ENCODE measurements around the gene TCEA2. TPM values are rescaled to one million over a fixed set of nuclear protein-coding genes. Genes with fewer than 3 reads are reported as not detected.

TCEA2 gene
- total RNA-seq, 1 donor: 32.6 TPM

- no peak for DNase-seq (ENCODE audit: low read depth in 2 of 3, low spot score in 2 of 3)
Observed at GRCh38 chr20:64035066-64035932, 27.7 kb upstream of the TCEA2 start.

- no peak for DNase-seq (ENCODE audit: low read depth in 2 of 3, low spot score in 2 of 3)
Observed at GRCh38 chr20:64035933-64036345, 27.1 kb upstream of the TCEA2 start, which contains the start of gene C20orf204. C20orf204 (plus strand) TSS chr20:64036182; CDS start chr20:64036324, 142 bp downstream.

- peak in 1 of 3 donors; percentile 62 for DNase-seq (ENCODE audit: low read depth in 2 of 3, low spot score in 2 of 3)
Observed at GRCh38 chr20:64036346-64037198, 26.4 kb upstream of the TCEA2 start.

GRCh38 chr20:64037199-64037497 is 25.9 kb upstream of the TCEA2 start:
- no peak for DNase-seq (ENCODE audit: low read depth in 2 of 3, low spot score in 2 of 3)

- DNase-seq (ENCODE audit: low read depth in 2 of 3, low spot score in 2 of 3): no peak
Observed at GRCh38 chr20:64037498-64038213, 25.3 kb upstream of the TCEA2 start.

- DNase-seq (ENCODE audit: low read depth in 2 of 3, low spot score in 2 of 3): no peak
Observed at GRCh38 chr20:64038224-64038564, 24.8 kb upstream of the TCEA2 start.

GRCh38 chr20:64038565-64039292 is 24.3 kb upstream of the TCEA2 start:
- DNase-seq (ENCODE audit: low read depth in 2 of 3, low spot score in 2 of 3): peak; percentile 53 to 73 (median 68)

GRCh38 chr20:64039293-64040160 is 23.5 kb upstream of the TCEA2 start:
- DNase-seq (ENCODE audit: low read depth in 2 of 3, low spot score in 2 of 3): no peak

GRCh38 chr20:64040231-64041039 is 22.6 kb upstream of the TCEA2 start:
- no peak for DNase-seq (ENCODE audit: low read depth in 2 of 3, low spot score in 2 of 3)

GRCh38 chr20:64041040-64041780 is 21.8 kb upstream of the TCEA2 start:
- DNase-seq (ENCODE audit: low read depth in 2 of 3, low spot score in 2 of 3): no peak

- no peak for DNase-seq (ENCODE audit: low read depth in 2 of 3, low spot score in 2 of 3)
Observed at GRCh38 chr20:64041781-64042053, 21.3 kb upstream of the TCEA2 start.

- DNase-seq (ENCODE audit: low read depth in 2 of 3, low spot score in 2 of 3): peak in 1 of 3 donors; percentile 53
Observed at GRCh38 chr20:64042054-64042781, 20.8 kb upstream of the TCEA2 start.

GRCh38 chr20:64043768-64044167 is 19.2 kb upstream of the TCEA2 start:
- no peak for DNase-seq (ENCODE audit: low read depth in 2 of 3, low spot score in 2 of 3)

- no peak for DNase-seq (ENCODE audit: low read depth in 2 of 3, low spot score in 2 of 3)
Observed at GRCh38 chr20:64044484-64045247, 18.3 kb upstream of the TCEA2 start.

GRCh38 chr20:64045346-64046011 is 17.5 kb upstream of the TCEA2 start:
- no peak for DNase-seq (ENCODE audit: low read depth in 2 of 3, low spot score in 2 of 3)

GRCh38 chr20:64047046-64047389 is 16.0 kb upstream of the TCEA2 start:
- DNase-seq (ENCODE audit: low read depth in 2 of 3, low spot score in 2 of 3): no peak

Data from hematopoietic multipotent progenitor cell (in vitro differentiated cells).